ENCODE results near the gene C4orf51. TPM values are rescaled to one million over a fixed set of nuclear protein-coding genes. Genes with fewer than 3 reads are reported as not detected.

Gene C4orf51
- total and polyA plus RNA-seq, 2 experiments from 2014 or later, result not detected

DNA sequence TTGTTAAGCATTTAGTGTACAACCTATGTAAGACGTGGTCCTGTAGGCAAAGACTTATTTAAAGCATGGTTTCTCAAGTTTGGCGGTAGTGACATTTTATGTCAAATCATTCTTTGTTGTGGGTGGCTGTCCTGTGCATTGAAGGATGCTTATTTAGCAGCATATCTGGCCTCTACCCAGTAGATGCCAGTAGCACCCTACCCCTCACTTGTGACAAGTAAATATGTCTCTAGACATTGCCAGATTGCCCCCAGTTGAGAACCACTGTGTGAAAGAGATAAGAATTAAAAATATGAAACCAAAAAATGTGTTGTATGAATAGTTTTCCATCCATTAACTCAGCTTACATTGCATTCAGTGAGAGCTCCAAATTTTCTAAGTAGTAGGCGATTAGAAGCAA is 35.2 kb upstream of the C4orf51 start:
- TF ChIP-seq, protein P1, sequence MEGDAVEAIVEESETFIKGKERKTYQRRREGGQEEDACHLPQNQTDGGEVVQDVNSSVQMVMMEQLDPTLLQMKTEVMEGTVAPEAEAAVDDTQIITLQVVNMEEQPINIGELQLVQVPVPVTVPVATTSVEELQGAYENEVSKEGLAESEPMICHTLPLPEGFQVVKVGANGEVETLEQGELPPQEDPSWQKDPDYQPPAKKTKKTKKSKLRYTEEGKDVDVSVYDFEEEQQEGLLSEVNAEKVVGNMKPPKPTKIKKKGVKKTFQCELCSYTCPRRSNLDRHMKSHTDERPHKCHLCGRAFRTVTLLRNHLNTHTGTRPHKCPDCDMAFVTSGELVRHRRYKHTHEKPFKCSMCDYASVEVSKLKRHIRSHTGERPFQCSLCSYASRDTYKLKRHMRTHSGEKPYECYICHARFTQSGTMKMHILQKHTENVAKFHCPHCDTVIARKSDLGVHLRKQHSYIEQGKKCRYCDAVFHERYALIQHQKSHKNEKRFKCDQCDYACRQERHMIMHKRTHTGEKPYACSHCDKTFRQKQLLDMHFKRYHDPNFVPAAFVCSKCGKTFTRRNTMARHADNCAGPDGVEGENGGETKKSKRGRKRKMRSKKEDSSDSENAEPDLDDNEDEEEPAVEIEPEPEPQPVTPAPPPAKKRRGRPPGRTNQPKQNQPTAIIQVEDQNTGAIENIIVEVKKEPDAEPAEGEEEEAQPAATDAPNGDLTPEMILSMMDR (IDR thresholded peaks at IDR 0.05; ENCODE audit: low read depth, low read length), result no peak

DNA sequence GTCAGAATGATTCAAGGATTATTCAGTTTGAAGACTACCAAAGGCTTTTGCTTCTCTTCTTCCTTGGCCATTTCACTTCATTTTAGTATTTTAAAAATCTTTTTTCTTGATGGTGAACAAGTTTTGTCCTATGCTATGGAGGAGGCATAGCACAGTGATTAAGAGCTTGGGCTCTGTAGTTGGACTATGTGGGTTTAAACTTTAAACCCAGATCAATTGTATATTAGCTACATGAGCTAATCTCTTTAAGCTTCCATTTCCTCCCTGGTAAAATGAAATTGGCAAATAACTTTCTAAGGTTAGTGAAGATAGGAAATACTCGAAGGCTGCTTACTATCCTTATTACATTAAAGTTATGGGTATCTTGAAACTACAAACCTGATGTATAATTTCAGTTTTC is 23.8 kb upstream of the C4orf51 start:
- TF ChIP-seq, protein P1 (IDR thresholded peaks at IDR 0.05; ENCODE audit: low read depth, low read length), result no peak
- no peak for DNase-seq (ENCODE audit: low read depth in 1 of 2, low spot score in 1 of 2)
- no peak overlapping the region for H3K4me3 ChIP-seq

More for the DNA sequence above, 35.2 kb upstream of the C4orf51 start:
- H3K36me3 ChIP-seq, result no peaks in the 10 kb centered on the region
- H3K4me3 ChIP-seq, result no peak overlapping the region
- DNase-seq (ENCODE audit: low read depth in 1 of 2, low spot score in 1 of 2), result no peak
- H3K9me3 ChIP-seq (ENCODE audit: low read depth), result no peaks in the 10 kb centered on the region
- no peaks in the 10 kb centered on the region for H3K4me1 ChIP-seq (ENCODE audit: low read depth)
- no peak overlapping the region for H3K27ac ChIP-seq
- H3K27me3 ChIP-seq, result peaks cover 3% of the 10 kb centered on the region

DNA sequence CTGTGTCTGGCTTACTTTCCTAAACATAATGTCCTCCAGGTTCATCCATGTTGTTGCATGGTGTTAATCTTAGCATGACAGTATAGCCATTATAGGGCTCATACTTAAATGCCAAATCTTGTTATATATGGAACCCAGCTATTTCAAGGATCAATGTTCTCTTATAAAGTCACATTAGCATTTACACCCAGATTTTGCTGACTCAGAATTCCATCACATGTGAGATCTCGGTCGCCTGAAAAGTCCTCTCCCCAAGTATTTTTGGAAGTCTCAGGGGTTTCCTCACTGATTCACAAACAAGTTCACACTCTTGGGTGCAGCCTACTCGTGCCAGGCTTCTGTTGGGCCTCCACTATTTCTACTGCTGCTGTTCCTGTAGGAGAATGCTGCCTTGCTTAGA is 19.9 kb upstream of the C4orf51 start:
- Histone ChIP-seq H3K4me1 (ENCODE audit: low read depth) (no peaks in the 10 kb centered on the region), H3K27me3 (no peaks in the 10 kb centered on the region), H3K4me3 (no peak overlapping the region), H3K36me3 (no peaks in the 10 kb centered on the region), H3K27ac (no peak overlapping the region), H3K9me3 (ENCODE audit: low read depth) (no peaks in the 10 kb centered on the region)
- TF ChIP-seq, protein P1 (IDR thresholded peaks at IDR 0.05; ENCODE audit: low read depth, low read length), result no peak
- no peak for DNase-seq (ENCODE audit: low read depth in 1 of 2, low spot score in 1 of 2)

More for the DNA sequence above, 23.8 kb upstream of the C4orf51 start:
- H3K27me3 ChIP-seq, result no peaks in the 10 kb centered on the region
- H3K36me3 ChIP-seq, result no peaks in the 10 kb centered on the region
- H3K4me1 ChIP-seq (ENCODE audit: low read depth), result no peaks in the 10 kb centered on the region
- no peak overlapping the region for H3K27ac ChIP-seq
- H3K9me3 ChIP-seq (ENCODE audit: low read depth), result no peaks in the 10 kb centered on the region

DNA sequence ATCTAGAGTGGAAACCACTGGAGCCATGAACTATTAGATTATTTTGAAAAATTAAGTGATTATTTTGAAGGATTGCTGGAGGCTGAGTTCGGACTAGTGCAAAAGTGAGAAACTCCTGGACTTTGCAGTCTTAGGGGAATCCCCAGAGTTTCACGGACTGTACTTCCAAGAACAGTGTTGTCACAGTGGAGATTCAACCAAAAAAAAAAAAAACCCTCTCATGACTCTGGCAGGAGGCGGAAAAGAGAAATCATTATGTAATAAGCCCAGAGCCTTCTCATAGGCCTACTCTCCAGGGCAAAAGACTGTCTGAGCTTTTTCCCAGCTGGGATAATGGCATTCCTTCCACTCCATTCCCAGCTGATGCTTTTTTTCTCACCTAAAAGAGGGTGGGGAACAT is 16.8 kb upstream of the C4orf51 start:
- no peaks in the 10 kb centered on the region for H3K27me3 ChIP-seq
- H3K9me3 ChIP-seq (ENCODE audit: low read depth), result no peaks in the 10 kb centered on the region
- H3K4me1 ChIP-seq (ENCODE audit: low read depth), result no peaks in the 10 kb centered on the region
- TF ChIP-seq, protein P1 (IDR thresholded peaks at IDR 0.05; ENCODE audit: low read depth, low read length), result no peak
- no peak overlapping the region for H3K4me3 ChIP-seq
- H3K27ac ChIP-seq, result no peak overlapping the region
- DNase-seq (ENCODE audit: low read depth in 1 of 2, low spot score in 1 of 2), result peak in 1 of 2 donors; percentile 10
- no peaks in the 10 kb centered on the region for H3K36me3 ChIP-seq

DNA sequence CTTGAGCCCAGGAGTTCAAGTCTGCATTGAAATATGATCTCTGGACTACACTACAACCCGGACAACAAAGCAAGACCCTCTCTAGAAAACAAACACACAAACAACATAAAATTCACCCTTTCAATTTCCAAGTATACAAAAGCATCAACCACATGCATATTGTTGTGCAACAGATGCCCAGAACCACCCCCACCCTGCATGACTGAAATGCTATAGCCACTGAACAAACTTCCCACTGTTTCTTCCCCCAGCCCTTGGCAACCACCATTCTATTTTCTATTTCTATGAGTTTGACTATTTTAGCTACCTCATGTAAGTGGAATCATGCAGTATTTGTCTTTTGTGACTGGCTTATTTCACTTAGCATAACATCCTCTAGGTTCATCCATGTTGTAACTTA is 14.2 kb upstream of the C4orf51 start:
- H3K4me1 ChIP-seq (ENCODE audit: low read depth), result no peaks in the 10 kb centered on the region
- H3K27ac ChIP-seq, result no peak overlapping the region
- H3K36me3 ChIP-seq, result no peaks in the 10 kb centered on the region
- no peak overlapping the region for H3K4me3 ChIP-seq
- no peaks in the 10 kb centered on the region for H3K27me3 ChIP-seq
- H3K9me3 ChIP-seq (ENCODE audit: low read depth), result no peaks in the 10 kb centered on the region
- peak in 1 of 2 donors; percentile 3 for DNase-seq (ENCODE audit: low read depth in 1 of 2, low spot score in 1 of 2)
- TF ChIP-seq, protein P1 (IDR thresholded peaks at IDR 0.05; ENCODE audit: low read depth, low read length), result no peak

DNA sequence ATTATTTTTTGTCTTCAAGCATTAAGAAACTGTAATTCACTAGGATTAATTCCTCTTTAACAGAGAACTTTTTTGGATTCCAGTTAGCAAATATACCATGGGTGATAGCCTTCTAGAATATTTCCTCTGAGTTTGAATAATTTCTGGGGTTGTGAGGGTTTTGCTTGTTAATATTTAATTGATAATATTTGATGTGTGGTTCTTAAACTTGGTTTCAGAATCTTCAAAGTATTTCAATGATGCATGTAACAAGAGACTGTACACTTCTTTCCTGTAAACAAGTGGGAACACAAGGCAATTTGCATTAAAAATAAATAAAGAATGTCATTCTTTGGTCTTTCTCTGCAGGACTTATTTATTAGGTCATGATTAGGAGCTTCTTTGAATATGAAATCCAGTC is 9.5 kb upstream of the C4orf51 start:
- no peak for DNase-seq (ENCODE audit: low read depth in 1 of 2, low spot score in 1 of 2)
- TF ChIP-seq, protein P1 (IDR thresholded peaks at IDR 0.05; ENCODE audit: low read depth, low read length), result no peak
- H3K9me3 ChIP-seq (ENCODE audit: low read depth), result no peaks in the 10 kb centered on the region
- no peaks in the 10 kb centered on the region for H3K27me3 ChIP-seq
- H3K27ac ChIP-seq, result no peak overlapping the region
- H3K36me3 ChIP-seq, result no peaks in the 10 kb centered on the region
- H3K4me3 ChIP-seq, result no peak overlapping the region
- no peaks in the 10 kb centered on the region for H3K4me1 ChIP-seq (ENCODE audit: low read depth)

Data from cardiac muscle cell (in vitro differentiated cells and primary cell).